HepG2 (cell line): Measurements from ENCODE around the gene MS4A15.

Source experiments
- BRCA1 ChIP-seq: sonication (generic); formaldehyde crosslinking; IDR thresholded peaks from 2 replicates; pipeline ENCODE4 v1.4.0; 2020; ENCODE audit warnings: missing genetic modification reagents
- DMAP1 ChIP-seq: IDR thresholded peaks from 2 replicates; pipeline ENCODE4 v1.6.1; 2016
- GZF1 ChIP-seq: sonication (generic); formaldehyde crosslinking; IDR thresholded peaks from 2 replicates; pipeline ENCODE4 v1.5.1; 2020; ENCODE audit warnings: mild to moderate bottlenecking, missing genetic modification reagents
- HDAC2 ChIP-seq: sonication (generic); formaldehyde crosslinking; IDR thresholded peaks from 2 replicates; pipeline ENCODE4 v1.4.0; 2020; ENCODE audit warnings: missing genetic modification reagents
- RBAK ChIP-seq: sonication (generic); formaldehyde crosslinking; IDR thresholded peaks from 2 replicates; pipeline ENCODE4 v1.5.1; 2020; ENCODE audit warnings: mild to moderate bottlenecking, missing genetic modification reagents
- SETDB1 ChIP-seq: sonication (generic); formaldehyde crosslinking; IDR thresholded peaks from 2 replicates; pipeline ENCODE4 v1.5.1; 2020; ENCODE audit warnings: missing genetic modification reagents, mild to moderate bottlenecking, borderline replicate concordance
- YY1 ChIP-seq: IDR thresholded peaks from 2 replicates; pipeline ENCODE4 v1.6.1; 2011; ENCODE audit warnings: low read length, low read depth, moderate library complexity, mild to moderate bottlenecking; ENCODE audit not compliant: insufficient read depth, insufficient replicate concordance
- ZNF331 ChIP-seq: sonication (generic); formaldehyde crosslinking; IDR thresholded peaks from 2 replicates; pipeline ENCODE4 v1.4.0; 2020; ENCODE audit warnings: missing genetic modification reagents
- ZNF431 ChIP-seq: sonication (generic); formaldehyde crosslinking; IDR thresholded peaks from 2 replicates; pipeline ENCODE4 v1.9.0; 2022; ENCODE audit warnings: missing genetic modification reagents, low read depth, mild to moderate bottlenecking, borderline replicate concordance
- ZNF615 ChIP-seq: sonication (generic); formaldehyde crosslinking; IDR thresholded peaks from 2 replicates; pipeline ENCODE4 v1.5.0; 2020; ENCODE audit warnings: mild to moderate bottlenecking, missing genetic modification reagents, borderline replicate concordance
- TF ChIP-seq, protein P1 (sequence below): sonication (generic); formaldehyde crosslinking; IDR thresholded peaks from 2 replicates; pipeline ENCODE4 v1.4.0; 2020; ENCODE audit warnings: mild to moderate bottlenecking, missing genetic modification reagents, borderline replicate concordance
- TF ChIP-seq, protein P2 (sequence below): sonication (generic); formaldehyde crosslinking; conservative IDR thresholded peaks from 2 replicates; pipeline ENCODE4 v1.4.0; 2020; ENCODE audit warnings: missing genetic modification reagents
- TF ChIP-seq, protein P3 (sequence below): sonication (generic); formaldehyde crosslinking; IDR thresholded peaks from 2 replicates; pipeline ENCODE4 v1.5.0; 2020; ENCODE audit warnings: mild to moderate bottlenecking, missing genetic modification reagents, moderate library complexity

DNA sequence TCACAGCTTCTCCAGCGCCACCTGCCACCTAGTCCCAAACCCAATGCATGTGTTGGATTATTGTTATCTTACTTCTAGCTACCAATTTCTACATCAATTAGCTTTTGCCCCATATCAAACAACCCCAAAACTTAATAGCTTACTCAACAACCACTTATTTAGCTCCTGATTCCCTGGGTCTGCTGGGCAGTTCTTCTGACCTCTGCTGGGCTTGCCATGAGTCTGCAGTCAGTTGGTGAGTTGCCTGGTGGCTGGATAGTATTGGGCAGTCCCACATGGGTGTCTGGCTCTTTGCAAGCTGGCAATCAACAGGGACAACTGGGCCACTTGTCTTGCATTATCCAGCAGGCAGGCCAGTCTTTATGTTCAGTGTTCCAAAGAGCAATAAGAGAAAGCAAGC, 13.6 kb upstream of the MS4A15 start:
- TF ChIP-seq, protein P1, sequence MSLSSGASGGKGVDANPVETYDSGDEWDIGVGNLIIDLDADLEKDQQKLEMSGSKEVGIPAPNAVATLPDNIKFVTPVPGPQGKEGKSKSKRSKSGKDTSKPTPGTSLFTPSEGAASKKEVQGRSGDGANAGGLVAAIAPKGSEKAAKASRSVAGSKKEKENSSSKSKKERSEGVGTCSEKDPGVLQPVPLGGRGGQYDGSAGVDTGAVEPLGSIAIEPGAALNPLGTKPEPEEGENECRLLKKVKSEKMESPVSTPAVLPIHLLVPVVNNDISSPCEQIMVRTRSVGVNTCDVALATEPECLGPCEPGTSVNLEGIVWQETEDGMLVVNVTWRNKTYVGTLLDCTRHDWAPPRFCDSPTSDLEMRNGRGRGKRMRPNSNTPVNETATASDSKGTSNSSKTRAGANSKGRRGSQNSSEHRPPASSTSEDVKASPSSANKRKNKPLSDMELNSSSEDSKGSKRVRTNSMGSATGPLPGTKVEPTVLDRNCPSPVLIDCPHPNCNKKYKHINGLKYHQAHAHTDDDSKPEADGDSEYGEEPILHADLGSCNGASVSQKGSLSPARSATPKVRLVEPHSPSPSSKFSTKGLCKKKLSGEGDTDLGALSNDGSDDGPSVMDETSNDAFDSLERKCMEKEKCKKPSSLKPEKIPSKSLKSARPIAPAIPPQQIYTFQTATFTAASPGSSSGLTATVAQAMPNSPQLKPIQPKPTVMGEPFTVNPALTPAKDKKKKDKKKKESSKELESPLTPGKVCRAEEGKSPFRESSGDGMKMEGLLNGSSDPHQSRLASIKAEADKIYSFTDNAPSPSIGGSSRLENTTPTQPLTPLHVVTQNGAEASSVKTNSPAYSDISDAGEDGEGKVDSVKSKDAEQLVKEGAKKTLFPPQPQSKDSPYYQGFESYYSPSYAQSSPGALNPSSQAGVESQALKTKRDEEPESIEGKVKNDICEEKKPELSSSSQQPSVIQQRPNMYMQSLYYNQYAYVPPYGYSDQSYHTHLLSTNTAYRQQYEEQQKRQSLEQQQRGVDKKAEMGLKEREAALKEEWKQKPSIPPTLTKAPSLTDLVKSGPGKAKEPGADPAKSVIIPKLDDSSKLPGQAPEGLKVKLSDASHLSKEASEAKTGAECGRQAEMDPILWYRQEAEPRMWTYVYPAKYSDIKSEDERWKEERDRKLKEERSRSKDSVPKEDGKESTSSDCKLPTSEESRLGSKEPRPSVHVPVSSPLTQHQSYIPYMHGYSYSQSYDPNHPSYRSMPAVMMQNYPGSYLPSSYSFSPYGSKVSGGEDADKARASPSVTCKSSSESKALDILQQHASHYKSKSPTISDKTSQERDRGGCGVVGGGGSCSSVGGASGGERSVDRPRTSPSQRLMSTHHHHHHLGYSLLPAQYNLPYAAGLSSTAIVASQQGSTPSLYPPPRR (CRISPR knock-in tag) = no peak
- no peak for TF ChIP-seq HDAC2 (CRISPR knock-in tag)
- TF ChIP-seq ZNF331 (CRISPR knock-in tag) = no peak
- TF ChIP-seq GZF1 = no peak
- TF ChIP-seq ZNF615 (CRISPR knock-in tag) = no peak
- no peak for TF ChIP-seq ZNF431
- TF ChIP-seq, protein P2, sequence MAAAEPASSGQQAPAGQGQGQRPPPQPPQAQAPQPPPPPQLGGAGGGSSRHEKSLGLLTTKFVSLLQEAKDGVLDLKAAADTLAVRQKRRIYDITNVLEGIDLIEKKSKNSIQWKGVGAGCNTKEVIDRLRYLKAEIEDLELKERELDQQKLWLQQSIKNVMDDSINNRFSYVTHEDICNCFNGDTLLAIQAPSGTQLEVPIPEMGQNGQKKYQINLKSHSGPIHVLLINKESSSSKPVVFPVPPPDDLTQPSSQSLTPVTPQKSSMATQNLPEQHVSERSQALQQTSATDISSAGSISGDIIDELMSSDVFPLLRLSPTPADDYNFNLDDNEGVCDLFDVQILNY (CRISPR knock-in tag) = no peak
- no peak for TF ChIP-seq BRCA1 (CRISPR knock-in tag)
- no peak for TF ChIP-seq RBAK (CRISPR knock-in tag)
- TF ChIP-seq SETDB1 = no peak
- no peak for TF ChIP-seq DMAP1
- TF ChIP-seq, protein P3, sequence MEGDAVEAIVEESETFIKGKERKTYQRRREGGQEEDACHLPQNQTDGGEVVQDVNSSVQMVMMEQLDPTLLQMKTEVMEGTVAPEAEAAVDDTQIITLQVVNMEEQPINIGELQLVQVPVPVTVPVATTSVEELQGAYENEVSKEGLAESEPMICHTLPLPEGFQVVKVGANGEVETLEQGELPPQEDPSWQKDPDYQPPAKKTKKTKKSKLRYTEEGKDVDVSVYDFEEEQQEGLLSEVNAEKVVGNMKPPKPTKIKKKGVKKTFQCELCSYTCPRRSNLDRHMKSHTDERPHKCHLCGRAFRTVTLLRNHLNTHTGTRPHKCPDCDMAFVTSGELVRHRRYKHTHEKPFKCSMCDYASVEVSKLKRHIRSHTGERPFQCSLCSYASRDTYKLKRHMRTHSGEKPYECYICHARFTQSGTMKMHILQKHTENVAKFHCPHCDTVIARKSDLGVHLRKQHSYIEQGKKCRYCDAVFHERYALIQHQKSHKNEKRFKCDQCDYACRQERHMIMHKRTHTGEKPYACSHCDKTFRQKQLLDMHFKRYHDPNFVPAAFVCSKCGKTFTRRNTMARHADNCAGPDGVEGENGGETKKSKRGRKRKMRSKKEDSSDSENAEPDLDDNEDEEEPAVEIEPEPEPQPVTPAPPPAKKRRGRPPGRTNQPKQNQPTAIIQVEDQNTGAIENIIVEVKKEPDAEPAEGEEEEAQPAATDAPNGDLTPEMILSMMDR (CRISPR knock-in tag) = no peak
- TF ChIP-seq YY1 = no peak
